Measurements from ENCODE around the gene SPRED3.

The SPRED3 gene

GRCh38 chr19:38412491-38412890 lies 24.0 kb downstream of the SPRED3 start:
- H3K4me3 ChIP-seq (ENCODE audit: insufficient read length, low read depth): no peak overlapping the region
- H3K27me3 ChIP-seq (ENCODE audit: insufficient read depth, insufficient read length): no peaks in the 10 kb centered on the region
- no peak for TF ChIP-seq YY1 (IDR thresholded peaks at IDR 0.05; ENCODE audit: insufficient read depth, insufficient read length)
- H3K9ac ChIP-seq (ENCODE audit: insufficient read length, low read depth): no peak overlapping the region
- H3K36me3 ChIP-seq (ENCODE audit: insufficient read depth, insufficient read length, low read length): no peaks in the 10 kb centered on the region
- H3K4me1 ChIP-seq (ENCODE audit: insufficient read depth, insufficient read length): peaks cover 5% of the 10 kb centered on the region
- H3K9me3 ChIP-seq (ENCODE audit: insufficient read depth, low read length): no peaks in the 10 kb centered on the region
- DNase-seq (ENCODE audit: low read depth, low spot score): no peak

GRCh38 chr19:38412961-38413360 lies 24.5 kb downstream of the SPRED3 start:
- no peak for TF ChIP-seq YY1 (IDR thresholded peaks at IDR 0.05; ENCODE audit: insufficient read depth, insufficient read length)
- no peak for TF ChIP-seq ZNF274 (IDR thresholded peaks at IDR 0.05; ENCODE audit: low read depth, low read length)
- H3K27me3 ChIP-seq (ENCODE audit: insufficient read depth, insufficient read length): no peaks in the 10 kb centered on the region
- no peaks in the 10 kb centered on the region for H3K36me3 ChIP-seq (ENCODE audit: insufficient read depth, insufficient read length, low read length)
- no peak for DNase-seq (ENCODE audit: low read depth, low spot score)
- H3K4me3 ChIP-seq (ENCODE audit: insufficient read length, low read depth): no peak overlapping the region
- peaks cover 5% of the 10 kb centered on the region for H3K4me1 ChIP-seq (ENCODE audit: insufficient read depth, insufficient read length)
- H3K9ac ChIP-seq (ENCODE audit: insufficient read length, low read depth): no peak overlapping the region
- H3K9me3 ChIP-seq (ENCODE audit: insufficient read depth, low read length): no peaks in the 10 kb centered on the region

- Histone ChIP-seq H3K4me3 (ENCODE audit: insufficient read length, low read depth) (no peak overlapping the region), H3K9me3 (ENCODE audit: insufficient read depth, low read length) (no peaks in the 10 kb centered on the region), H3K36me3 (ENCODE audit: insufficient read depth, insufficient read length, low read length) (no peaks in the 10 kb centered on the region), H3K4me1 (ENCODE audit: insufficient read depth, insufficient read length) (peaks cover 5% of the 10 kb centered on the region), H3K27me3 (ENCODE audit: insufficient read depth, insufficient read length) (peaks cover under 1% of the 10 kb centered on the region), H3K9ac (ENCODE audit: insufficient read length, low read depth) (no peak overlapping the region)
- no peak for TF ChIP-seq ZNF274 (IDR thresholded peaks at IDR 0.05; ENCODE audit: low read depth, low read length)
- no peak for TF ChIP-seq SUZ12 (IDR thresholded peaks at IDR 0.05; ENCODE audit: extremely low read depth, insufficient read depth, insufficient read length)
- no peak for TF ChIP-seq YY1 (IDR thresholded peaks at IDR 0.05; ENCODE audit: insufficient read depth, insufficient read length)
- DNase-seq (ENCODE audit: low read depth, low spot score): no peak
These were observed 24.9 kb downstream of the SPRED3 start for GRCh38 chr19:38413416-38413815.

- Histone ChIP-seq H3K4me1 (ENCODE audit: insufficient read depth, insufficient read length) (peaks cover 5% of the 10 kb centered on the region), H3K27me3 (ENCODE audit: insufficient read depth, insufficient read length) (peaks cover 4% of the 10 kb centered on the region), H3K4me3 (ENCODE audit: insufficient read length, low read depth) (peak overlapping the region; percentile 19), H3K9me3 (ENCODE audit: insufficient read depth, low read length) (no peaks in the 10 kb centered on the region), H3K36me3 (ENCODE audit: insufficient read depth, insufficient read length, low read length) (no peaks in the 10 kb centered on the region), H3K9ac (ENCODE audit: insufficient read length, low read depth) (peak overlapping the region; percentile 64)
- DNase-seq (ENCODE audit: low read depth, low spot score): no peak
- TF ChIP-seq YY1 (IDR thresholded peaks at IDR 0.05; ENCODE audit: insufficient read depth, insufficient read length) (no peak), ZNF274 (IDR thresholded peaks at IDR 0.05; ENCODE audit: low read depth, low read length) (no peak), SUZ12 (IDR thresholded peaks at IDR 0.05; ENCODE audit: extremely low read depth, insufficient read depth, insufficient read length) (no peak)
These were observed 28.6 kb downstream of the SPRED3 start for GRCh38 chr19:38417146-38417543.

GRCh38 chr19:38417544-38418506 lies 29.3 kb downstream of the SPRED3 start:
- Histone ChIP-seq H3K4me1 (ENCODE audit: insufficient read depth, insufficient read length) (peaks cover 8% of the 10 kb centered on the region), H3K9me3 (ENCODE audit: insufficient read depth, low read length) (no peaks in the 10 kb centered on the region), H3K9ac (ENCODE audit: insufficient read length, low read depth) (peak overlapping the region; percentile 64), H3K4me3 (ENCODE audit: insufficient read length, low read depth) (peak overlapping the region; percentile 19), H3K27me3 (ENCODE audit: insufficient read depth, insufficient read length) (peaks cover 4% of the 10 kb centered on the region), H3K36me3 (ENCODE audit: insufficient read depth, insufficient read length, low read length) (no peaks in the 10 kb centered on the region)
- no peak for DNase-seq (ENCODE audit: low read depth, low spot score)
- TF ChIP-seq SUZ12 (IDR thresholded peaks at IDR 0.05; ENCODE audit: extremely low read depth, insufficient read depth, insufficient read length) (no peak), ZNF274 (IDR thresholded peaks at IDR 0.05; ENCODE audit: low read depth, low read length) (no peak), YY1 (IDR thresholded peaks at IDR 0.05; ENCODE audit: insufficient read depth, insufficient read length) (no peak)

GRCh38 chr19:38420935-38421334 lies 32.4 kb downstream of the SPRED3 start:
- H3K9ac ChIP-seq (ENCODE audit: insufficient read length, low read depth): no peak overlapping the region
- no peak overlapping the region for H3K4me3 ChIP-seq (ENCODE audit: insufficient read length, low read depth)
- no peak for TF ChIP-seq ZNF274 (IDR thresholded peaks at IDR 0.05; ENCODE audit: low read depth, low read length)
- TF ChIP-seq YY1 (IDR thresholded peaks at IDR 0.05; ENCODE audit: insufficient read depth, insufficient read length): no peak
- no peak for TF ChIP-seq SUZ12 (IDR thresholded peaks at IDR 0.05; ENCODE audit: extremely low read depth, insufficient read depth, insufficient read length)
- peaks cover 12% of the 10 kb centered on the region for H3K4me1 ChIP-seq (ENCODE audit: insufficient read depth, insufficient read length)
- no peaks in the 10 kb centered on the region for H3K9me3 ChIP-seq (ENCODE audit: insufficient read depth, low read length)
- H3K27me3 ChIP-seq (ENCODE audit: insufficient read depth, insufficient read length): peaks cover 4% of the 10 kb centered on the region
- H3K36me3 ChIP-seq (ENCODE audit: insufficient read depth, insufficient read length, low read length): no peaks in the 10 kb centered on the region
- no peak for DNase-seq (ENCODE audit: low read depth, low spot score)

GRCh38 chr19:38421856-38422255 lies 33.4 kb downstream of the SPRED3 start:
- H3K4me1 ChIP-seq (ENCODE audit: insufficient read depth, insufficient read length): peaks cover 12% of the 10 kb centered on the region

More at GRCh38 chr19:38421856-38422255, 33.4 kb downstream of the SPRED3 start:
- Histone ChIP-seq H3K36me3 (ENCODE audit: insufficient read depth, insufficient read length, low read length) (no peaks in the 10 kb centered on the region), H3K9me3 (ENCODE audit: insufficient read depth, low read length) (no peaks in the 10 kb centered on the region), H3K9ac (ENCODE audit: insufficient read length, low read depth) (no peak overlapping the region), H3K27me3 (ENCODE audit: insufficient read depth, insufficient read length) (peaks cover 4% of the 10 kb centered on the region), H3K4me3 (ENCODE audit: insufficient read length, low read depth) (no peak overlapping the region)
- TF ChIP-seq SUZ12 (IDR thresholded peaks at IDR 0.05; ENCODE audit: extremely low read depth, insufficient read depth, insufficient read length) (no peak), ZNF274 (IDR thresholded peaks at IDR 0.05; ENCODE audit: low read depth, low read length) (no peak), YY1 (IDR thresholded peaks at IDR 0.05; ENCODE audit: insufficient read depth, insufficient read length) (no peak)
- DNase-seq (ENCODE audit: low read depth, low spot score): no peak

Measured in NT2/D1 (cell line).